Measurements from ENCODE around the gene ZFR.

- TF ChIP-seq CTCF (IDR thresholded peaks at IDR 0.05): no peak
- no peak for TF ChIP-seq POLR2A (IDR thresholded peaks at IDR 0.05; ENCODE audit: low read length)
- no peak for TF ChIP-seq MYC (IDR thresholded peaks at IDR 0.05; ENCODE audit: borderline replicate concordance, low read length)
- no peak for TF ChIP-seq NR3C1 (IDR thresholded peaks at IDR 0.05)
- no peak for TF ChIP-seq TP53 (CRISPR knock-in tag; IDR thresholded peaks at IDR 0.05)
- TF ChIP-seq REST (IDR thresholded peaks at IDR 0.05): no peak
Measured at GRCh38 chr5:32363030-32363429, 81.5 kb downstream of the ZFR start.

All from A549 (cell line).